HL-60 (cell line): ENCODE data around the gene CCDC158.
A peak's percentile ranks its signal among the peaks of the same experiment; 100 is the strongest.

Experiments used
- DNase-seq, 2 experiments: peaks; one replicate each; pipeline ENCODE4 v3.0.0-alpha.2; 2010 to 2020; ENCODE audit warnings: low read depth in 1 of 2, low spot score in 1 of 2
- H3K27ac ChIP-seq: fragments of 250-450 bp; sonication (Bioruptor Pico); replicated peaks from 2 replicates; pipeline ENCODE4 v1.5.1; 2020; ENCODE audit warnings: mild to moderate bottlenecking, moderate library complexity
- H3K27me3 ChIP-seq: fragments of 250-450 bp; sonication (Bioruptor Pico); 2 replicates; pipeline ENCODE4 v1.5.1; 2021; ENCODE audit warnings: mild to moderate bottlenecking, moderate library complexity; ENCODE audit not compliant: insufficient read depth, poor library complexity, severe bottlenecking
- H3K4me3 ChIP-seq: replicated peaks from 2 replicates; pipeline ENCODE4 v1.5.1; 2011; ENCODE audit warnings: mild to moderate bottlenecking, control low read depth, low read length; ENCODE audit not compliant: insufficient read depth
- CTCF ChIP-seq: IDR thresholded peaks from one replicate; pipeline ENCODE4 v1.5.1; 2011; ENCODE audit warnings: low read length, control low read depth, inconsistent platforms; ENCODE audit not compliant: insufficient read depth
- GABPA ChIP-seq: IDR thresholded peaks from 2 replicates; pipeline ENCODE4 v1.6.1; 2012; ENCODE audit warnings: low read depth
- POLR2AphosphoS5 ChIP-seq: IDR thresholded peaks from 2 replicates; pipeline ENCODE4 v1.6.1; 2012; ENCODE audit warnings: low read depth
- REST ChIP-seq: IDR thresholded peaks from 2 replicates; pipeline ENCODE4 v1.6.1; 2012; ENCODE audit warnings: low read depth; ENCODE audit not compliant: insufficient replicate concordance
- SPI1 ChIP-seq: IDR thresholded peaks from 2 replicates; pipeline ENCODE4 v1.6.1; 2012; ENCODE audit warnings: low read depth, mild to moderate bottlenecking, borderline replicate concordance

The CCDC158 gene

GRCh38 chr4:76275486-76276124, 145.3 kb downstream of the CCDC158 start:
- no peak overlapping the region for H3K27ac ChIP-seq
- no peaks in the 10 kb centered on the region for H3K27me3 ChIP-seq
- TF ChIP-seq CTCF (no peak), SPI1 (no peak; the same call in 1 of the 2 replicates), POLR2AphosphoS5 (no peak), GABPA (no peak), REST (no peak)
- no peak overlapping the region for H3K4me3 ChIP-seq
- peak in 1 of 2 experiments; percentile 42 for DNase-seq

- Histone ChIP-seq H3K27me3 (no peaks in the 10 kb centered on the region), H3K27ac (no peak overlapping the region), H3K4me3 (no peak overlapping the region)
- DNase-seq: no peak
- TF ChIP-seq POLR2AphosphoS5 (no peak), CTCF (no peak), GABPA (no peak), SPI1 (no peak), REST (no peak)
These were observed 147.9 kb downstream of the CCDC158 start for GRCh38 chr4:76272999-76273398.

- TF ChIP-seq POLR2AphosphoS5 (no peak), REST (no peak), CTCF (no peak), GABPA (no peak), SPI1 (no peak)
These were observed 148.4 kb downstream of the CCDC158 start for GRCh38 chr4:76272582-76272981.

More at GRCh38 chr4:76272582-76272981, 148.4 kb downstream of the CCDC158 start:
- Histone ChIP-seq H3K27me3 (no peaks in the 10 kb centered on the region), H3K4me3 (no peak overlapping the region), H3K27ac (no peak overlapping the region)
- DNase-seq: peak in 1 of 2 experiments; percentile 11
